GM19043 (cell line): Measurements from ENCODE around the gene TBL1X.

Source experiments
- ATAC-seq: cut with Tn5 transposase; IDR thresholded peaks from one replicate; pipeline ENCODE4 v1.9.1; 2021; ENCODE audit warnings: low read depth; ENCODE audit not compliant: unreplicated experiment

The TBL1X gene

GRCh38 chrX:9785944-9786797 lies 321.3 kb downstream of the TBL1X start, which contains the start of gene SHROOM2:
Gene SHROOM2 (plus strand): TSS chrX:9786429. CDS start chrX:9786546, 117 bp downstream.
- ATAC-seq = no peak

GRCh38 chrX:9786798-9787635 lies 322.2 kb downstream of the TBL1X start:
- no peak for ATAC-seq

- ATAC-seq = no peak
Observed at GRCh38 chrX:9788911-9789310, 324.1 kb downstream of the TBL1X start.

GRCh38 chrX:9789555-9789954 lies 324.7 kb downstream of the TBL1X start:
- ATAC-seq = no peak
